Nephron progenitor cell (in vitro differentiated cells): Measurements from ENCODE around the gene VIPR2.

Experiments used
- DNase-seq: peaks from one replicate; pipeline ENCODE4 v3.0.0; 2021
- H3K27ac Mint-ChIP-seq: 2 replicates; pipeline ENCODE4 v1.8.0; 2021; ENCODE audit warnings: mild to moderate bottlenecking, moderate library complexity, mixed read lengths
- H3K27me3 Mint-ChIP-seq: 2 replicates; pipeline ENCODE4 v1.8.0; 2021; ENCODE audit warnings: mild to moderate bottlenecking, low read depth, mixed read lengths; ENCODE audit not compliant: poor library complexity
- H3K36me3 Mint-ChIP-seq: 2 replicates; pipeline ENCODE4 v1.8.0; 2021; ENCODE audit warnings: low read depth, mixed read lengths
- H3K4me1 Mint-ChIP-seq: 2 replicates; pipeline ENCODE4 v1.8.0; 2021; ENCODE audit warnings: mixed read lengths
- H3K4me3 Mint-ChIP-seq: 2 replicates; pipeline ENCODE4 v1.8.0; 2021; ENCODE audit warnings: mild to moderate bottlenecking, moderate library complexity, mixed read lengths
- H3K9me3 Mint-ChIP-seq: 2 replicates; pipeline ENCODE4 v1.8.0; 2021; ENCODE audit warnings: mild to moderate bottlenecking, moderate library complexity, mixed read lengths
- CTCF ChIP-seq: fragments of 200-600 bp; sonication (generic); IDR thresholded peaks from 2 replicates; pipeline ENCODE4 v1.5.0; 2021; ENCODE audit warnings: antibody characterized with exemption

Gene VIPR2

GRCh38 chr7:159155410-159155809 is 10.7 kb upstream of the VIPR2 start:
- Mint-ChIP-seq H3K27ac (no peak overlapping the region), H3K9me3 (peaks cover 6% of the 10 kb centered on the region), H3K27me3 (peaks cover 18% of the 10 kb centered on the region), H3K4me1 (no peaks in the 10 kb centered on the region), H3K4me3 (no peak overlapping the region), H3K36me3 (no peaks in the 10 kb centered on the region)
- no peak for TF ChIP-seq CTCF
- DNase-seq: no peak

GRCh38 chr7:159154243-159154642 is 9.6 kb upstream of the VIPR2 start:
- H3K4me3 Mint-ChIP-seq: no peak overlapping the region
- no peaks in the 10 kb centered on the region for H3K4me1 Mint-ChIP-seq
- DNase-seq: no peak
- no peaks in the 10 kb centered on the region for H3K36me3 Mint-ChIP-seq
- peaks cover 16% of the 10 kb centered on the region for H3K27me3 Mint-ChIP-seq
- no peak for TF ChIP-seq CTCF
- H3K9me3 Mint-ChIP-seq: peaks cover 6% of the 10 kb centered on the region
- H3K27ac Mint-ChIP-seq: no peak overlapping the region

DNA sequence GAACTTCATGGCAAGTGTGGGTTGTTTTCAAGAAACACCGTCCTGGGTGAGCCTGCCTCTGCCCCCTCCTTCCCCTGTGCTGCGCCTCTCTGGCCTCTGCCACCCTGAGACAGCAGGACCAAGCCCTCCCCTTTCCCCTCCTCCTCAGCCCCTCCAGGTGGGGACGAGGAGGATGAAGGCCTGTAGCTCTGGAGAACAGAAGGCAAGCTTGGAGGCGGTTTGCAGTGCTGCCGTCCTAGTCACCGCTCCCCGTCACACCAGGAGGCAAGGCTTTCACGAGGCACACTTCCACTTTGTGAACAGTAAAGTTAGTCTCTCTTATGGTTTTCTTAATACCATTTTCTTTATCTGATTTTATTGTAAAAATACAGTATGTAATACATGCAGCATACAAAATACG is 8.8 kb upstream of the VIPR2 start:
- Mint-ChIP-seq H3K36me3 (no peaks in the 10 kb centered on the region), H3K4me3 (no peak overlapping the region), H3K9me3 (peaks cover 6% of the 10 kb centered on the region), H3K27ac (no peak overlapping the region), H3K4me1 (no peaks in the 10 kb centered on the region), H3K27me3 (peaks cover 14% of the 10 kb centered on the region)
- DNase-seq: no peak
- no peak for TF ChIP-seq CTCF

- Mint-ChIP-seq H3K4me1 (no peaks in the 10 kb centered on the region), H3K9me3 (peaks cover 6% of the 10 kb centered on the region), H3K27ac (no peak overlapping the region), H3K36me3 (no peaks in the 10 kb centered on the region), H3K27me3 (peaks cover 14% of the 10 kb centered on the region), H3K4me3 (no peak overlapping the region)
- TF ChIP-seq CTCF: no peak
- no peak for DNase-seq
Measured at GRCh38 chr7:159152816-159153215, 8.1 kb upstream of the VIPR2 start.

DNA sequence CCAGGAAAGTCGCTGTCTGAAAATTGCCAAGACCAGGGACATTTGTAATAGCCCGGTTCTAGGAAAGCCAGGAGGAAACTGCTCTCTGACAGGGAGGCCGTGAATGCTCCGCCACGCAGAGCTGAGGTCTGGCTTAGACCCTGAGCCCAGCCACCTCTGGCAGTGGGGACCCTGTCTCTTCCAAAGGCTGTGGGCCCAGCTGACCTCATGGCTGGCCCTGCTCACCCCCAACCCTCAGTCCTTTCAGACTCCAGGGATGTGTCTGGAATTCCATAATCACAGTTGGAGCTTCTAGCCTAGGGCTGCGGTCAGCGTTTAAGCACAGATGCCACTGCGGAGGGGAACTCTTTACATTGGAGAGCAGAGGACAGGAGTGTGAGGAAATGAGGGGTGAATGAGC is 6.6 kb upstream of the VIPR2 start:
- no peaks in the 10 kb centered on the region for H3K4me1 Mint-ChIP-seq
- DNase-seq: no peak
- H3K27me3 Mint-ChIP-seq: peaks cover 14% of the 10 kb centered on the region
- no peak overlapping the region for H3K27ac Mint-ChIP-seq
- TF ChIP-seq CTCF: no peak
- H3K36me3 Mint-ChIP-seq: no peaks in the 10 kb centered on the region
- no peaks in the 10 kb centered on the region for H3K9me3 Mint-ChIP-seq
- H3K4me3 Mint-ChIP-seq: no peak overlapping the region

- H3K9me3 Mint-ChIP-seq: no peaks in the 10 kb centered on the region
- peaks cover 11% of the 10 kb centered on the region for H3K27me3 Mint-ChIP-seq
- no peak overlapping the region for H3K27ac Mint-ChIP-seq
- H3K4me3 Mint-ChIP-seq: no peak overlapping the region
- no peaks in the 10 kb centered on the region for H3K36me3 Mint-ChIP-seq
- TF ChIP-seq CTCF: no peak
- DNase-seq: no peak
- H3K4me1 Mint-ChIP-seq: no peaks in the 10 kb centered on the region
Measured at GRCh38 chr7:159149488-159149887, 4.8 kb upstream of the VIPR2 start.
